ENCODE data around the gene PTBP3. TPM values are rescaled to one million over a fixed set of nuclear protein-coding genes. Genes with fewer than 3 reads are reported as not detected.
"Not testable (repeated sequence)": the region's sequence is repeated elsewhere in the genome, so short reads cannot be mapped to it uniquely, and the experiment has no call there.

The PTBP3 gene
- total RNA-seq, 1 experiment from 2014 or later = 172 TPM

- ChIA-PET POLR2A (interaction anchor here (1.4 kb wide), 1 partner anchor 14 kb away, joined by 3 read pairs; the partner anchor contains the start of gene HSDL2), CTCF (interaction anchor here (0.6 to 1.4 kb wide), 4 partner anchors 48 to 269 kb away, joined by 3 to 5 read pairs (median 4); no protein-coding TSS in a partner anchor)
- BruUV-seq (replicated peaks) = no TSS peak
- Mint-ChIP-seq H3K27ac (ENCODE audit: unreplicated experiment) (no peak overlapping the region), H3K4me1 (ENCODE audit: low read depth, unreplicated experiment) (no peaks in the 10 kb centered on the region), H3K4me3 (ENCODE audit: unreplicated experiment) (no peak overlapping the region), H3K27me3 (ENCODE audit: insufficient read depth, unreplicated experiment) (no peaks in the 10 kb centered on the region), H3K36me3 (ENCODE audit: insufficient read depth, unreplicated experiment) (no peaks in the 10 kb centered on the region), H3K9me3 (ENCODE audit: unreplicated experiment) (peaks cover 37% of the 10 kb centered on the region)
- Histone ChIP-seq H3K36me3 (ENCODE audit: control insufficient read depth, insufficient read depth, low read length) (no peaks in the 10 kb centered on the region), H3K4me1 (no peaks in the 10 kb centered on the region), H3K4me3 (ENCODE audit: low read depth, low read length) (no peak overlapping the region), H3K27me3 (replicated peaks; ENCODE audit: control insufficient read depth, insufficient read depth, low read length) (no peaks in the 10 kb centered on the region), H3K9me3 (peaks cover 39% of the 10 kb centered on the region)
- intact Hi-C loops (cut with micrococcal nuclease; ENCODE audit: unreplicated experiment) = no loop called here
- peak; percentile 23 to 38 for DNase-seq
- TF ChIP-seq CTCF (IDR thresholded peaks at IDR 0.05; ENCODE audit: insufficient read depth in 1 of 2, low read depth in 1 of 2, low read length in 1 of 2, severe bottlenecking in 1 of 2, unreplicated experiment in 1 of 2) = no peak
Measured at GRCh38 chr9:112366591-112366990, 33.2 kb upstream of the PTBP3 start.

DNA sequence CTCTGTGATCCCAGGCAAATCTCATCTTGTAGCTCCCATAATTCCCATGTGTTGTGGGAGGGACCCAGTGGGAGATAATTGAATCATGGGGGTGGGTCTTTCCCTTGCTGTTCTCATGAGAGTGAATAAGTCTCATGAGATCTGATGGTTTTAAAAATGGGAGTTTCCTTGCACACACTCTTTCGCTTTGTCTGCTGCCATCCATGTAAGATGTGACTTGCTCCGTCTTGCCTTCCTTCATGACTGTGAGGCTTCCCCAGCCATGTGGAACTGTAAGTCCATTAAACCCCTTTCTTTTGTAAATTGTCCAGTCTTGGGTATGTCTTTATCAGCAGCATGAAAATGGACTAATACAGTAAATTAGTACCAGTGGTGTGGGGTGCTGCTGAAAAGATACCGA lies 31.8 kb upstream of the PTBP3 start:
- DNase-seq; CTCF ChIA-PET; H3K27me3 Mint-ChIP-seq (ENCODE audit: insufficient read depth, unreplicated experiment); H3K36me3 ChIP-seq (ENCODE audit: control insufficient read depth, insufficient read depth, low read length); BruUV-seq (replicated peaks); H3K4me1 Mint-ChIP-seq (ENCODE audit: low read depth, unreplicated experiment); H3K36me3 Mint-ChIP-seq (ENCODE audit: insufficient read depth, unreplicated experiment); H3K4me3 Mint-ChIP-seq (ENCODE audit: unreplicated experiment); POLR2A ChIA-PET; intact Hi-C loops (cut with micrococcal nuclease; ENCODE audit: unreplicated experiment); H3K4me1 ChIP-seq; H3K4me3 ChIP-seq (ENCODE audit: low read depth, low read length); H3K27me3 ChIP-seq (replicated peaks; ENCODE audit: control insufficient read depth, insufficient read depth, low read length); H3K27ac Mint-ChIP-seq (ENCODE audit: unreplicated experiment): not testable (repeated sequence)
- H3K9me3 Mint-ChIP-seq (ENCODE audit: unreplicated experiment) = peaks cover 28% of the 10 kb centered on the region
- peaks cover 27% of the 10 kb centered on the region for H3K9me3 ChIP-seq

- H3K9me3 Mint-ChIP-seq (ENCODE audit: unreplicated experiment) = peaks cover 23% of the 10 kb centered on the region
- no peak overlapping the region for H3K27ac Mint-ChIP-seq (ENCODE audit: unreplicated experiment)
- no peaks in the 10 kb centered on the region for H3K36me3 Mint-ChIP-seq (ENCODE audit: insufficient read depth, unreplicated experiment)
- no peak for DNase-seq
- no peaks in the 10 kb centered on the region for H3K36me3 ChIP-seq (ENCODE audit: control insufficient read depth, insufficient read depth, low read length)
- H3K27me3 Mint-ChIP-seq (ENCODE audit: insufficient read depth, unreplicated experiment) = no peaks in the 10 kb centered on the region
- H3K4me1 Mint-ChIP-seq (ENCODE audit: low read depth, unreplicated experiment) = no peaks in the 10 kb centered on the region
- BruUV-seq (replicated peaks) = no TSS peak
- intact Hi-C loops (cut with micrococcal nuclease; ENCODE audit: unreplicated experiment) = no loop called here
- peaks cover 22% of the 10 kb centered on the region for H3K9me3 ChIP-seq
- no peak for TF ChIP-seq CTCF (IDR thresholded peaks at IDR 0.05; ENCODE audit: insufficient read depth in 1 of 2, low read depth in 1 of 2, low read length in 1 of 2, severe bottlenecking in 1 of 2, unreplicated experiment in 1 of 2)
- no peak overlapping the region for H3K4me3 ChIP-seq (ENCODE audit: low read depth, low read length)
- H3K4me1 ChIP-seq = no peaks in the 10 kb centered on the region
- POLR2A ChIA-PET = interaction anchor here (0.6 kb wide), 1 partner anchor 206 kb away, joined by 3 read pairs; no protein-coding TSS in a partner anchor
- H3K27me3 ChIP-seq (replicated peaks; ENCODE audit: control insufficient read depth, insufficient read depth, low read length) = no peaks in the 10 kb centered on the region
- no peak overlapping the region for H3K4me3 Mint-ChIP-seq (ENCODE audit: unreplicated experiment)
- CTCF ChIA-PET = no interaction called here
Measured at GRCh38 chr9:112364761-112365160, 31.3 kb upstream of the PTBP3 start.

DNA sequence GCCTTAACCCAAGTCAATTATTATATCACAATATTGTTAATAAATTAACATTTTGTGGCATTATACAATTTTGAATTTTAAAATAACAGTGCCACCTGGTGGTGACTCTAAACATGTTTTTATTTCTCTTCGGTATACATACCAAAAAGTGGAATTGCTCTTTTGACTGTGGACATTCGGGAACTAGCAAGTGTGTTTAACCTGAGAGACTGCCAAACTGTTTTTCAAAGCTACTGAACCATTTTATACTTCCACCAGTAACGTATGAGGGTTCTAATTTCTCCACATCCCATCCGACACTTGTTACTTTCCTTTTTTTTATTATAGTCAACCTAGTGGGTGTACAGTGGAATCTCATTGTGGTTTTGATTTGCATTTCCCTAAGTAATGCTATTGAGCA lies 28.2 kb upstream of the PTBP3 start:
- H3K27me3 ChIP-seq (replicated peaks; ENCODE audit: control insufficient read depth, insufficient read depth, low read length) = no peaks in the 10 kb centered on the region
- CTCF ChIA-PET = no interaction called here
- H3K4me1 ChIP-seq = no peaks in the 10 kb centered on the region
- Mint-ChIP-seq H3K4me1 (ENCODE audit: low read depth, unreplicated experiment) (no peaks in the 10 kb centered on the region), H3K36me3 (ENCODE audit: insufficient read depth, unreplicated experiment) (no peaks in the 10 kb centered on the region), H3K27me3 (ENCODE audit: insufficient read depth, unreplicated experiment) (no peaks in the 10 kb centered on the region), H3K9me3 (ENCODE audit: unreplicated experiment) (peaks cover 15% of the 10 kb centered on the region), H3K27ac (ENCODE audit: unreplicated experiment) (no peak overlapping the region), H3K4me3 (ENCODE audit: unreplicated experiment) (no peak overlapping the region)
- peak in 1 of 2 experiments; percentile 49 for DNase-seq
- peak; percentile 43 to 70 for TF ChIP-seq CTCF (IDR thresholded peaks at IDR 0.05; ENCODE audit: insufficient read depth in 1 of 2, low read depth in 1 of 2, low read length in 1 of 2, severe bottlenecking in 1 of 2, unreplicated experiment in 1 of 2)
- no peaks in the 10 kb centered on the region for H3K36me3 ChIP-seq (ENCODE audit: control insufficient read depth, insufficient read depth, low read length)
- intact Hi-C loops (cut with micrococcal nuclease; ENCODE audit: unreplicated experiment) = loop anchor here (1.0 to 2.0 kb wide), 4 partner anchors 27 to 275 kb away; no protein-coding TSS in a partner anchor
- H3K9me3 ChIP-seq = peaks cover 2% of the 10 kb centered on the region; the same call in 1 of the 2 replicates
- POLR2A ChIA-PET = no interaction called here
- no TSS peak for BruUV-seq (replicated peaks)
- no peak overlapping the region for H3K4me3 ChIP-seq (ENCODE audit: low read depth, low read length)
